HEK293T (cell line): ENCODE results near the gene LRRC27.

Experiments used
- ARNT ChIP-seq: fragments of 450-650 bp; IDR thresholded peaks from 2 replicates; pipeline ENCODE4 v1.6.1; 2017; ENCODE audit warnings: mild to moderate bottlenecking
- BHLHE40 ChIP-seq: fragments of 450-650 bp; IDR thresholded peaks from 2 replicates; pipeline ENCODE4 v1.6.1; 2016; ENCODE audit warnings: mild to moderate bottlenecking, moderate library complexity, borderline replicate concordance
- CTBP1 ChIP-seq: fragments of 450-650 bp; IDR thresholded peaks from 2 replicates; pipeline ENCODE4 v1.6.1; 2016; ENCODE audit warnings: borderline replicate concordance
- ELF4 ChIP-seq: fragments of 450-650 bp; IDR thresholded peaks from 2 replicates; pipeline ENCODE4 v1.6.1; 2017; ENCODE audit warnings: antibody characterized with exemption
- FOXA1 ChIP-seq: fragments of 450-650 bp; IDR thresholded peaks from 2 replicates; pipeline ENCODE4 v1.6.1; 2016; ENCODE audit warnings: mild to moderate bottlenecking
- FOXK2 ChIP-seq: fragments of 450-650 bp; IDR thresholded peaks from 2 replicates; pipeline ENCODE4 v1.6.1; 2016; ENCODE audit warnings: mild to moderate bottlenecking
- FOXM1 ChIP-seq: fragments of 450-650 bp; IDR thresholded peaks from 2 replicates; pipeline ENCODE4 v1.6.1; 2017; ENCODE audit warnings: mild to moderate bottlenecking, borderline replicate concordance
- HDGF ChIP-seq: fragments of 450-650 bp; IDR thresholded peaks from 2 replicates; pipeline ENCODE4 v1.6.1; 2017; ENCODE audit warnings: antibody characterized with exemption, borderline replicate concordance
- L3MBTL2 ChIP-seq: fragments of 450-650 bp; conservative IDR thresholded peaks from 2 replicates; pipeline ENCODE4 v1.6.1; 2016; ENCODE audit warnings: mild to moderate bottlenecking
- LEF1 ChIP-seq: fragments of 450-650 bp; IDR thresholded peaks from 2 replicates; pipeline ENCODE4 v1.6.1; 2017; ENCODE audit warnings: mild to moderate bottlenecking, borderline replicate concordance
- SP1 ChIP-seq: fragments of 450-650 bp; IDR thresholded peaks from 2 replicates; pipeline ENCODE4 v1.6.1; 2017
- SUZ12 ChIP-seq: fragments of 450-650 bp; IDR thresholded peaks from 2 replicates; pipeline ENCODE4 v1.6.1; 2016; ENCODE audit warnings: mild to moderate bottlenecking
- TARDBP ChIP-seq: fragments of 450-650 bp; IDR thresholded peaks from 2 replicates; pipeline ENCODE4 v1.6.1; 2016
- ZNF384 ChIP-seq: fragments of 450-650 bp; IDR thresholded peaks from 2 replicates; pipeline ENCODE4 v1.6.1; 2016

GRCh38 chr10:132320654-132321469 is 11.1 kb upstream of the LRRC27 start:
- no peak for TF ChIP-seq BHLHE40
- TF ChIP-seq SP1, result no peak
- TF ChIP-seq ELF4, result no peak
- TF ChIP-seq FOXK2, result no peak
- TF ChIP-seq TARDBP, result no peak
- TF ChIP-seq SUZ12, result no peak
- no peak for TF ChIP-seq ZNF384
- no peak for TF ChIP-seq HDGF
- no peak for TF ChIP-seq ARNT
- TF ChIP-seq L3MBTL2, result no peak
- TF ChIP-seq FOXM1, result no peak
- TF ChIP-seq CTBP1, result no peak
- TF ChIP-seq FOXA1, result no peak
- no peak for TF ChIP-seq LEF1
